GM21447 (cell line): ENCODE data around the gene RASSF4.

Experiments
- ATAC-seq: cut with Tn5 transposase; IDR thresholded peaks from one replicate; pipeline ENCODE4 v1.9.1; 2021; ENCODE audit not compliant: unreplicated experiment

Gene RASSF4

DNA sequence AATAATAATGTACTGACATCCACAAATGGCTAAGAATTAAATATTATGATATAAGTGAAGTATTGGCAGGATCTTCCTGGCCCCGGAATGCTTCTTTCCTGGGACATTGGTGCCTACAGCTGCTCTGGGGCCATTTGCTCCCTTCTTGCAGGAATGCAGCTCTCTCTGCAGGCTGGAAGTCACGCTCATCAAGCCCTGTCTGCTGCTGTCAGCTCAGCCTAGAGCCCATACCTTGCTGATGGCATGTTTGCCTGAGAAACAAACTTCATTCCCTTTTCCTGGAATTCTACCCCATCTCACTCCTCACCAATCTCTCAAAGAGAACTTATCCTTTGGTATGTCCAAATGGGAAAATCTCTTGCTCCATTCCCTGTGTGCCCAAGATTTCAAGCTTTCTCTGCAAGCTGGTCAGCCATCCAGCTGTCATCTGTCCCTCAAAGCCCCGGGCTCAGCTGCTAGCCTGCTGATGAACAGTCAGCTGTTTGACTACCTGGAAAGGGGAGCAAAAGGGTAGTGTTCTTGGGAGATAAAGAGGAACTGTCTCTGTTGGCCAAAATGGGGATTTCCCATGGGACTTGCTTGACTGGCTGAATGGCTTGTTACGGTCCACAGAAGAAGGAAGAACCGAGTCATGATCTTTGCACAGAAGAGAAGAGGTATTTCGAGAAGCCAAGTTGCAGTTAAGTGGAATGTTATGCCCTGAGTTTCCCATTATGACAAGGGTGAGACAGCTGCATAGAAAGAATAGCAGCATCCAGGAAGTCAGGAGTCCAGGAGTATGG, 12.0 kb upstream of the RASSF4 start:
- peak; percentile 70 for ATAC-seq

DNA sequence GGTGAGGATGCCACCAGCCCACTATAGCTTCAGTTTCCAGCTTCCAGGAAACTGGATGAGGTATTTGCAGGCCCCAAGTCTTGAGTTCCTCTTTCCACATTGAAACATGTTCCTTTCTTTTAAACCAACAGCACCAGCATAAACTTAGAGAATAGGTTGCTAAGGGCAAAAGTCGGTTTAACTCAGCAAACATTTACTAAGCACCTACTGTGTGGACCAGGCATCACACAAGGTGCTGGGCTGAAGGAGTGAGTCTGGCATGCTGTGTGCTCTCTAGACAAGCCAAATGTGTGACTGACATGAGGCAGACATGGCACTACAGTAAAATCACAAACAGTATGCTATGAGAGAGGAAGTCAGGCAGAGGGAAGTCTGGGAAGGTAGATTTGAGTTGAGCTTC, 11.0 kb upstream of the RASSF4 start:
- no peak for ATAC-seq

DNA sequence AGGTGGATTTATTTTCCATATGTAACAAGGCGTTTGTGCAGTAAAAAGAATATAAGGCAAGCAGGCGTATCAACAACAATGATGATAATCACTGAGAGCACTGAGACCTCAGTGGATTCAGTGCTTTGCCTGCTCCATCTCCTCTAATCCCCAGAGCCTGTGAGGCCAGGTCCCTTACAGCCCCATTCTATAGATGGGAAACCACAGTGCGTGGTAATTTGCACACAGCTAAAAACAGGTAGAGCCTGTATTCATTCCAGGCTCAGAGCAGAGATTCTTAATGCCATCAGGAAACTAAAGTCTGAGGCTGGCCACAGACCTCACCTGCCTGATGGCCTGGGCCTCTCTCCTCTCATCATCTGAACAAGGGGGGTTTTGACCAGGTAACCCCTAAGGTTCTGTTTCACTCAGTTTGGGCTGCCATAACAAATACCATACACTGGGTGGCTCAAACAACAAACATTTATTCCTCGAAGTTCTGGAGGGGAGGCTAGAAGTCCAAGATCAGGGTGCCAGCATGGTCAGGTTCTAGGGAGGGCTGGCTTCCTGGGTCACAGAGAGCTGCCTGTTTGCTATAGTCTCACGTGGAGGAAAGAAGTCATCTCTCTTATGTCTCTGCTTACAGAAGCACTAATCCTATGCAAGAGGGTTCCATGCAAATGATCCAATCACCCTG, 10.3 kb upstream of the RASSF4 start:
- ATAC-seq: no peak

GRCh38 chr10:44949915-44950314, 9.7 kb upstream of the RASSF4 start:
- ATAC-seq: no peak

DNA sequence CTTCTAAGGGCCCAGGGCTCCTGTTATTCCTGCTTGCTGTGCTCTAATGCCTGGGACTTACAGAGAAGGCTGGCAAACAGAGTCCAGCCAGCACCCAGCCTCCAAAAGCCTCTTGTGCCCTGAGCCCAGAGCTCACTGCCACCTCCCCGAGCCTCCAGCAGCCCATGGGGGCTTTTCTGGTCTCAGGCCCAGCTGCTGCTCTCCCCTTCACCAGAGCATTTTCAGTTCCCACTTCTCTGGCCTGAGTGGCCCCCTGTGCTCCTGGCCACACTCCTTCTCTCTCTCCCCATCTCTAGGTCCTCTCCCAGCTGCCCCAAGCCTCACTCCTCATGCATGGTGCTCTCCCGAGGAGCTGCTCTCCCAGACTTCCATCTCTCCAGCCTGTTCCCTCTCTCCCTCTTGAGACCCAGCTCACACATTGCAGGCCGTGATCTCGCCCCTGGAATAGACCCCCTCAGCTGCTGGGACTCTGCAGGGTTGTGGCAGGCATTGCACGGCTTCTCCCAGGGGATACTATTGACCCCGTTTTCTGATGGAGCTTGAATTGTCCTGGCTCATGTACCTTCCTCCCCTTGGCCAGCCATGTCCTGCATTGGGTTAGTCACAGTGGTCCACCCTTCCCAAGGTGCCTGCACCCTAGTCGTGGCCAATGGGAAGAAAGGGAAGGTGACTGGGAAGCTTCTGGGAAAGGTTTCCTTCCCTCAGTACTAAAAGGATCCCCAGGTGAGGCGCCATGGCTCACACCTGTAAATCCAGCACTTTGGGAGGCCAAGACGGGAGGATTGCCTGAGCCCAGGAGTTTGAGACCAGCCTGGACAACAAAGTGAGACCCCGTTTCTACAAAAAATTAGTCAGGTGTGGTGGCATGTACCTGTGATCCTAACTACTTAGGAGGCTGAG, 9.0 kb upstream of the RASSF4 start:
- ATAC-seq: no peak

GRCh38 chr10:44951576-44952226, 7.9 kb upstream of the RASSF4 start:
- no peak for ATAC-seq

DNA sequence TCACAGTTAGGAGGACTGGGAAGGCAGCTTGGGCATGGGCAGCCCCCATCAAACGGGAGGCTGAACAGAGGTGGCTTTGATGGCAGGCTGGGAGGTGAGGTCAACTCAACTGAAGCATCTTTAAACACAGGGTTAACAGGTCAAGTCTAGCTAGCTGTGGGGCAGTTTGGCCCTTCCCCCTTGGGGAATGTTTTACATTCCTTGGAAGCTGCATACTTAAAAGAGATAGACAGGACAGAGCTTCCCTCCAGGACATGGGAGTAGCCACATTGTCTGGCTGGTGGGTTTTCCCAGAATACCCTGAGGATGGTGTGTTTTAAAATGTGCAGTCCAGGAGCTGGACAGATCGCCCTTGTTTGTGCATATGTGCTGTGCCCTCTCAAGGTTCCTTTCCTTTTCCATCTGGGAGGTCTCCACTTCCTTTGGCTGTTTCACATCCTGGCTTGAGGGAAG, 6.8 kb upstream of the RASSF4 start:
- no peak for ATAC-seq

GRCh38 chr10:44954042-44954441, 5.6 kb upstream of the RASSF4 start:
- no peak for ATAC-seq

- ATAC-seq: no peak
These were observed 4.6 kb upstream of the RASSF4 start for GRCh38 chr10:44954962-44955361.

DNA sequence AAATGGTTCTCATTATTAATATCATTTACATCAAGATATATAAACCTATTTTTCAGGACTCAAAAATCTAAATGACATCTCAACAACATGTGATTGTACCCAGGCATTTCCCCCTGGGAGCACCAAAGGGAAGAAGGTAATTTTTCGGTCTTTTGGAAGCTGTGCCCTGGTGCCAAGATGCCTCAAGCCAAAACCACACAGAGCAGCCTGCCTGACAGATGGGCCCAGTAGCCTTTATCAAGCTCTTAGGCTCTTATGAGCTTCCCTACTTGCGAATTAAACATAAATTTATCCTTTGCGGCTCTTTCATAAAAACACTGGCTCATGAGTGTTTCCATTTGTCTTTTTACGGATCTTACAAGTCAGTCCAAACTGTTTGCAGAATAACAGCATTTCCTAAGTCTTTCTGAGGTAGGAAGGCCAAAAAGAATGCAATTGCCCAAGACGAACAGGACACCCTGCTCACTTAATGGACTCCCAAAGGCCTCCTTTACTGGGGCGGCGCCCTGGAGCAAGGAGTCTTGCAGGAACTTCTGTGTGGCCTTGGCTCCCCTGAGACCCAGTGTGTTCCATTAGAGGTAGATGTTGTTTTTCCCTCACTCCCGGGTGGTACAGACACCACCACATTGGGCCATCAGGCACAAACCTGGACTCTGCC, 4.1 kb upstream of the RASSF4 start:
- ATAC-seq: no peak

DNA sequence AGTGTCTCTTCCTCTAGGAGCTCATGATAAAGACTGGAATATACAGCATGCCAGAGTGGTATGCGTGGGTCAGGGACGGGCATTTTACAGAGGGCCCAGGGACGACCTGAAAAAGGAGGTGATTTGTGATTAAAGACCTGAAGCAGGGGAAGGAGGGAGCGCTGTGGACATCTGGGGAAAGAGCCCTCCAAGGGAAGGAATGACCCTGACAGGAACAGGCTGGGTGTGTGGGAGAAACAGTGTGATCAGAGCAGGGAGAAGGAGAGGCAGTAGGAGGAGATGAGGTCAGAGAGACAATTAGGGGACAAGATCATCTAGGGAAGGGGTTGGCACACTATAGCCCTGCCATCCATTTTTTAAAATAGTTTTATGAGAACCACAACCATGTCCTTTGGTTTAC, 3.4 kb upstream of the RASSF4 start:
- ATAC-seq: no peak

DNA sequence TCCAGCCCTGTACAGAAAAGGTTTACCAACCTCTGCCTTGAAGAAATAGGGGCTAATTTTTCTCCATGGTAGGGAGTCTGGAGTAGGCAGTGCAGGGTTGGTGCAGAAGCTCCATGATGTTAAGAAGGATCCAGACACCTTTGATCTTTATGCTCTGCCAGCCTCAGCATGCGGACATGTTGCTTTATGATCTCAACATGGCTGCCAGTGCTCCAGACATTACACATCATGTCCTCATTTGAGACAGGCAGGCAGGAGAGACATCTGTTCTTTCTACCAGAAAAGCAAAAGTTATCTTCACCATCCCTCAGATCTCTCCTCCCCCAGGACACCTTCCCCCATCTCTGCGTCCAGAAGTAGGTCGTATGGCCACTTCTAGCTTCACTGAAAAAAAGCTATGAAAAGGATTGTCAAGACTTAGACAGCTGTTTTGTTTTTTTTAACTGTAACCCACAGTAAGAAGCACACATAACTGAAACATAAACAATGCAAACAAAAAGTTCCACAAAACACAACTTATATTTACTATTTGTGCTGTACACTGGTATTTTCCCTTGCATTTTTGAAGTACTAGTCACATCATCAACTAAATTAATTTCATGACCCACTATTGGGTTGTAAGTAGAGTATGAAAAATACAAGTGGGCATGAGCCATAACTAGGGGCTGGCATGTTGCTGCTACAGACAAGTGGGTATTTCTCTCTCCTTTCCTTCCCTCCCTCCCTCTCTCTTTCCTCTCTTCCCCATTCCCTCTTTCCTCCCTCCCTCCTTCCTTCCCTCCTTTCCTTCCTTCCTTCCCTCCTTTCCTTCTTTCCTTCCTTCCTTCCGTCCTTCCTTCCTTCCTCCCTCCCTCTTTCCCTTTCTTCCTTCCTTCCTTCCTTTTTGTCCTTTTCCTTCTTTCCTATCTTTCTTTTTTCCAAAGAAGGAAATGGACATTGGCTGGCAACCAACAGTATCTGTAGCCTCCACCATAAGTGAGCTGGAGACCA, 2.6 kb upstream of the RASSF4 start:
- ATAC-seq: no peak

GRCh38 chr10:44958196-44958897, 1.3 kb upstream of the RASSF4 start:
- no peak for ATAC-seq

GRCh38 chr10:44958898-44959246, 730 bp upstream of the RASSF4 start:
- ATAC-seq: no peak

DNA sequence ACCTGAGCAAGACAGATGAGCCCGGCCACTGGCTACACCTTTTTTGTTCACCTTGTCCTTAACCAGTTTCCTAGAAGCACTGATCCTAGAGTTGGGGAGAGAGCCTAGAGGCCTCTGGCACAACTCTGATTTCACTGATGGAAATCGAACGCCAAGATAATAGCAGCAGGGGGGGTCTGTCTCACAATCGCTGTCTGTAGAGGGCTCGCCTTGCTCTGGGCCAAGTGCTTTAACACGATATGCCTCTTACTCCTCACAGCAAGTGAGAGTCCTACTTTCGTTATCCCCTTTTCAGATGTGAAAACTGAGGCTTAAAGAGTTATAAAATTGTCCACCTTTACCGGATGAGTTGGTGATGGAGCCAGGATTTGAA, 472 bp downstream of the RASSF4 start:
- ATAC-seq: no peak

- no peak for ATAC-seq
These were observed 1.1 kb downstream of the RASSF4 start for GRCh38 chr10:44960482-44961229.

- ATAC-seq: no peak
These were observed 1.6 kb downstream of the RASSF4 start for GRCh38 chr10:44961230-44961571.
